Caco-2 (cell line): ENCODE results near the gene EML4. TPM values are rescaled to one million over a fixed set of nuclear protein-coding genes. Genes with fewer than 3 reads are reported as not detected.

Source experiments
- BruUV-seq: library from RNA; stranded (reverse); fragments of 400-500 nt; replicated peaks from 2 replicates; lab custom pipeline; 2021; lab: Mats Ljungman, UMichigan
- CTCF ChIA-PET: fragments of 300-600 bp; sonication (Branson Sonifier 250); formaldehyde crosslinking; loops from one replicate; lab custom pipeline; 2022; ENCODE audit warnings: antibody characterized with exemption; lab: Charles Lee
- POLR2A ChIA-PET: fragments of 300-600 bp; sonication (Branson Sonifier 250); formaldehyde crosslinking; loops from one replicate; lab custom pipeline; 2022; ENCODE audit warnings: antibody characterized with exemption; lab: Charles Lee
- DNase-seq, 2 experiments: peaks; one replicate each; pipeline versions ENCODE4 v3.0.0 to v3.0.0-alpha.2; 2020 to 2022
- H3K27me3 ChIP-seq: replicated peaks from 2 replicates; pipeline ENCODE4 v1.6.0; 2011; ENCODE audit warnings: low read length; ENCODE audit not compliant: control insufficient read depth, insufficient read depth
- H3K36me3 ChIP-seq: 2 replicates; pipeline ENCODE4 v1.5.1; 2011; ENCODE audit warnings: low read length; ENCODE audit not compliant: control insufficient read depth, insufficient read depth
- H3K4me1 ChIP-seq: fragments of 250-450 bp; sonication (Bioruptor Pico); 2 replicates; pipeline ENCODE4 v1.5.1; 2020; ENCODE audit warnings: mild to moderate bottlenecking
- H3K4me3 ChIP-seq: 2 replicates; pipeline ENCODE4 v1.5.1; 2011; ENCODE audit warnings: low read depth, mild to moderate bottlenecking, control low read depth, low read length
- H3K9me3 ChIP-seq: fragments of 250-450 bp; sonication (Bioruptor Pico); 2 replicates; pipeline ENCODE4 v1.5.1; 2020; ENCODE audit warnings: mild to moderate bottlenecking, moderate library complexity
- H3K27ac Mint-ChIP-seq: one replicate; pipeline ENCODE4 v1.8.0; 2022; ENCODE audit warnings: mixed read lengths; ENCODE audit not compliant: unreplicated experiment
- H3K27me3 Mint-ChIP-seq: one replicate; pipeline ENCODE4 v1.8.0; 2022; ENCODE audit warnings: mixed read lengths; ENCODE audit not compliant: insufficient read depth, unreplicated experiment
- H3K36me3 Mint-ChIP-seq: one replicate; pipeline ENCODE4 v1.8.0; 2022; ENCODE audit warnings: mild to moderate bottlenecking, mixed read lengths; ENCODE audit not compliant: insufficient read depth, unreplicated experiment
- H3K4me1 Mint-ChIP-seq: one replicate; pipeline ENCODE4 v1.8.0; 2022; ENCODE audit warnings: low read depth, mixed read lengths; ENCODE audit not compliant: unreplicated experiment
- H3K4me3 Mint-ChIP-seq: one replicate; pipeline ENCODE4 v1.8.0; 2022; ENCODE audit warnings: mild to moderate bottlenecking, moderate library complexity, mixed read lengths; ENCODE audit not compliant: unreplicated experiment
- H3K9me3 Mint-ChIP-seq: one replicate; pipeline ENCODE4 v1.8.0; 2022; ENCODE audit warnings: mixed read lengths; ENCODE audit not compliant: unreplicated experiment
- intact Hi-C: fragments of 100-400 bp; cut with micrococcal nuclease; formaldehyde crosslinking; loops from one replicate; pipeline ENCODE4 v1.10.0; 2022; ENCODE audit not compliant: unreplicated experiment
- total RNA-seq: library from RNA; stranded (reverse); gene quantifications from 2 replicates; pipeline ENCODE4 v1.2.3, GENCODE V29; 2022
- TF ChIP-seq, protein P1 (sequence below), 2 experiments: fragments of 200-600 bp in 1 of 2; IDR thresholded peaks; 1 replicate in 1 of 2; 2 replicates in 1 of 2; pipeline versions ENCODE4 v1.5.1 to v1.8.0; 2011 to 2022; ENCODE audit warnings: antibody characterized with exemption in 1 of 2, control low read depth in 1 of 2, inconsistent platforms in 1 of 2, low read depth in 1 of 2, low read length in 1 of 2, mild to moderate bottlenecking in 1 of 2, moderate library complexity in 1 of 2; ENCODE audit not compliant: insufficient read depth in 1 of 2, severe bottlenecking in 1 of 2, unreplicated experiment in 1 of 2

EML4 gene
- total RNA-seq, 1 experiment from 2014 or later: 125 TPM

GRCh38 chr2:42169874-42170521 lies 845 bp downstream of the EML4 start:
- BruUV-seq: TSS peak; percentile 26
- Mint-ChIP-seq H3K9me3 (no peaks in the 10 kb centered on the region), H3K4me1 (peaks cover 22% of the 10 kb centered on the region), H3K36me3 (peaks cover 9% of the 10 kb centered on the region), H3K27ac (no peak overlapping the region), H3K27me3 (no peaks in the 10 kb centered on the region), H3K4me3 (no peak overlapping the region)
- CTCF ChIA-PET: interaction anchor here (0.8 kb wide), 1 partner anchor 16 kb away, joined by 3 read pairs; no protein-coding TSS in a partner anchor
- Histone ChIP-seq H3K36me3 (no peaks in the 10 kb centered on the region), H3K4me3 (peak overlapping the region; percentile 89), H3K9me3 (no peaks in the 10 kb centered on the region), H3K4me1 (peaks cover 29% of the 10 kb centered on the region), H3K27me3 (no peaks in the 10 kb centered on the region)
- POLR2A ChIA-PET: interaction anchor here (0.6 kb wide), 1 partner anchor 25 kb away, joined by 8 read pairs; no protein-coding TSS in a partner anchor
- TF ChIP-seq, protein P1, sequence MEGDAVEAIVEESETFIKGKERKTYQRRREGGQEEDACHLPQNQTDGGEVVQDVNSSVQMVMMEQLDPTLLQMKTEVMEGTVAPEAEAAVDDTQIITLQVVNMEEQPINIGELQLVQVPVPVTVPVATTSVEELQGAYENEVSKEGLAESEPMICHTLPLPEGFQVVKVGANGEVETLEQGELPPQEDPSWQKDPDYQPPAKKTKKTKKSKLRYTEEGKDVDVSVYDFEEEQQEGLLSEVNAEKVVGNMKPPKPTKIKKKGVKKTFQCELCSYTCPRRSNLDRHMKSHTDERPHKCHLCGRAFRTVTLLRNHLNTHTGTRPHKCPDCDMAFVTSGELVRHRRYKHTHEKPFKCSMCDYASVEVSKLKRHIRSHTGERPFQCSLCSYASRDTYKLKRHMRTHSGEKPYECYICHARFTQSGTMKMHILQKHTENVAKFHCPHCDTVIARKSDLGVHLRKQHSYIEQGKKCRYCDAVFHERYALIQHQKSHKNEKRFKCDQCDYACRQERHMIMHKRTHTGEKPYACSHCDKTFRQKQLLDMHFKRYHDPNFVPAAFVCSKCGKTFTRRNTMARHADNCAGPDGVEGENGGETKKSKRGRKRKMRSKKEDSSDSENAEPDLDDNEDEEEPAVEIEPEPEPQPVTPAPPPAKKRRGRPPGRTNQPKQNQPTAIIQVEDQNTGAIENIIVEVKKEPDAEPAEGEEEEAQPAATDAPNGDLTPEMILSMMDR (IDR thresholded peaks at IDR 0.05; ENCODE audit: insufficient read depth in 1 of 2, low read depth in 1 of 2, low read length in 1 of 2, severe bottlenecking in 1 of 2, unreplicated experiment in 1 of 2): no peak
- DNase-seq: no peak
- intact Hi-C loops: loop anchor here (1.0 to 5.0 kb wide), 5 partner anchors 21 to 69 kb away; no protein-coding TSS in a partner anchor

DNA sequence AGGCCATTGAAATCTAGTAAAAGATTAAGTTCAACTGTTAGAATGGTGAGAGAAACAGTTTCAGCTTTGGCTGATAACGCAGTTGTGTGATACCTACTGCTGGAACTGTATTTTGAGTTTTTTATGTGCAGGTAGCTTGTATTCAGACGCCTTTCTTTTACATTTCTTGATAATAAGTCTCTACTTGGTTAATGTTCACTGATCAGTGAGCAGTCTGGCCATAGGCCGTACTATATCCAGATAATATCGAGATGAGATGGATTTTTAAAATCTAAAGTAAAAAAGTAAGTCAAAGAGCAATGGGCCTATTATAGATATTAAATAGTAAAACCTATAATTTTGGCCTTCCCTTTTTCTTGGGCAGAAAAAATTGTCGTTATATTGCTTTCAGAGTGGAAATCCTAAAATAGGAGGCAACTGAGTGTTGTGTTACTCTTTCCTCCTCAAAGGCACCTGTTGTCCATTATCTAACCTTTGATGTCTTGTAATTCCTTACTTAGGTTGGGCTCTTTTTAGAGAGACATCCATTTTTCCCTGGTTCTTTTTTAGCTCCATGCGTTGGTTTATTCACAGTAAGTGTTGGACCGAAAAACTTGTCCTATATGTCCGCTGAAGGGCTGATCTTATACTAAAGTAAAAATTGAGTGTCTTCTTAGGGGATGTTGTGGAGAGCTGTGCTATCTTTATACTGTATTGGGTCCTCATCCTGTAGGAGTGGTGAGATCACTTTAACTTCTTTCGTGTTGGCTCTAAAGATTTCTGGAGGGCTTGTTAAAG lies 1.7 kb downstream of the EML4 start:
- DNase-seq: no peak
- Histone ChIP-seq H3K36me3 (no peaks in the 10 kb centered on the region), H3K9me3 (no peaks in the 10 kb centered on the region), H3K27me3 (no peaks in the 10 kb centered on the region), H3K4me1 (peaks cover 29% of the 10 kb centered on the region), H3K4me3 (peak overlapping the region; percentile 89)
- intact Hi-C loops: loop anchor here (1.0 to 2.0 kb wide), 2 partner anchors 68 to 75 kb away; no protein-coding TSS in a partner anchor
- ChIA-PET CTCF (interaction anchor here (0.6 to 0.8 kb wide), 2 partner anchors 15 to 72 kb away, joined by 3 read pairs; no protein-coding TSS in a partner anchor), POLR2A (interaction anchor here (0.6 to 1.0 kb wide), 2 partner anchors 20 to 25 kb away, joined by 3 to 8 read pairs; no protein-coding TSS in a partner anchor)
- no peak overlapping the region for H3K4me3 Mint-ChIP-seq
- H3K27ac Mint-ChIP-seq: no peak overlapping the region
- H3K4me1 Mint-ChIP-seq: peaks cover 22% of the 10 kb centered on the region
- H3K27me3 Mint-ChIP-seq: no peaks in the 10 kb centered on the region
- TF ChIP-seq, protein P1 (IDR thresholded peaks at IDR 0.05; ENCODE audit: insufficient read depth in 1 of 2, low read depth in 1 of 2, low read length in 1 of 2, severe bottlenecking in 1 of 2, unreplicated experiment in 1 of 2): no peak
- no peaks in the 10 kb centered on the region for H3K9me3 Mint-ChIP-seq
- no TSS peak for BruUV-seq
- peaks cover 12% of the 10 kb centered on the region for H3K36me3 Mint-ChIP-seq

GRCh38 chr2:42171396-42171980 lies 2.3 kb downstream of the EML4 start:
- H3K4me3 ChIP-seq: peak overlapping the region; percentile 89

More at GRCh38 chr2:42171396-42171980, 2.3 kb downstream of the EML4 start:
- TF ChIP-seq, protein P1 (IDR thresholded peaks at IDR 0.05; ENCODE audit: insufficient read depth in 1 of 2, low read depth in 1 of 2, low read length in 1 of 2, severe bottlenecking in 1 of 2, unreplicated experiment in 1 of 2): no peak
- Histone ChIP-seq H3K9me3 (no peaks in the 10 kb centered on the region), H3K4me1 (peaks cover 29% of the 10 kb centered on the region), H3K27me3 (no peaks in the 10 kb centered on the region), H3K36me3 (no peaks in the 10 kb centered on the region)
- Mint-ChIP-seq H3K4me1 (peaks cover 27% of the 10 kb centered on the region), H3K27ac (no peak overlapping the region), H3K4me3 (no peak overlapping the region), H3K27me3 (no peaks in the 10 kb centered on the region), H3K9me3 (no peaks in the 10 kb centered on the region), H3K36me3 (peaks cover 18% of the 10 kb centered on the region)
- intact Hi-C loops: loop anchor here (1.0 to 2.0 kb wide), 2 partner anchors 67 to 75 kb away; no protein-coding TSS in a partner anchor
- ChIA-PET CTCF (no interaction called here), POLR2A (interaction anchor here (1.0 kb wide), 1 partner anchor 20 kb away, joined by 3 read pairs; no protein-coding TSS in a partner anchor)
- no TSS peak for BruUV-seq
- DNase-seq: no peak
